ENCODE results near the gene OR1L8.
"Not testable (repeated sequence)": the region's sequence is repeated elsewhere in the genome, so short reads cannot be mapped to it uniquely, and the experiment has no call there.

The OR1L8 gene

GRCh38 chr9:122583284-122583683 lies at the start of gene OR1L8:
Gene OR1L8, minus strand, starts transcription at chr9:122583384. Its CDS starts 14,907 bp downstream, at chr9:122568477.
- not testable (repeated sequence) for H3K36me3 Mint-ChIP-seq (ENCODE audit: low read depth); H3K4me3 Mint-ChIP-seq; ATAC-seq; DNase-seq; H3K27me3 Mint-ChIP-seq; H3K4me1 Mint-ChIP-seq; H3K27ac Mint-ChIP-seq; H3K9me3 Mint-ChIP-seq

GRCh38 chr9:122619996-122620395 lies 36.8 kb upstream of the OR1L8 start:
- Mint-ChIP-seq H3K4me3 (no peak overlapping the region), H3K4me1 (no peaks in the 10 kb centered on the region), H3K27ac (no peak overlapping the region), H3K9me3 (no peaks in the 10 kb centered on the region), H3K36me3 (ENCODE audit: low read depth) (no peaks in the 10 kb centered on the region), H3K27me3 (peaks cover 3% of the 10 kb centered on the region)
- ATAC-seq (no peak), DNase-seq (no peak)

- DNase-seq, result no peak
- Mint-ChIP-seq H3K9me3 (no peaks in the 10 kb centered on the region), H3K4me3 (no peak within 1 kb of the TSS), H3K27me3 (peaks cover 2% of the 10 kb centered on the region), H3K4me1 (no peaks in the 10 kb centered on the region), H3K36me3 (ENCODE audit: low read depth) (no peaks in the 10 kb centered on the region), H3K27ac (no peak within 1 kb of the TSS)
- no peak for ATAC-seq
Measured at GRCh38 chr9:122614362-122614761, 31.2 kb upstream of the OR1L8 start, which contains the start of gene OR1Q1. Gene OR1Q1, plus strand, starts transcription at chr9:122614738. Its CDS starts 0 bp downstream, at chr9:122614738.

GRCh38 chr9:122609804-122610203 lies 26.6 kb upstream of the OR1L8 start:
- no peak overlapping the region for H3K27ac Mint-ChIP-seq
- no peak overlapping the region for H3K4me3 Mint-ChIP-seq
- no peaks in the 10 kb centered on the region for H3K4me1 Mint-ChIP-seq
- H3K27me3 Mint-ChIP-seq, result no peaks in the 10 kb centered on the region
- H3K36me3 Mint-ChIP-seq (ENCODE audit: low read depth), result no peaks in the 10 kb centered on the region
- H3K9me3 Mint-ChIP-seq, result no peaks in the 10 kb centered on the region
- ATAC-seq, result no peak
- no peak for DNase-seq

GRCh38 chr9:122606587-122606986 lies 23.4 kb upstream of the OR1L8 start:
- Mint-ChIP-seq H3K27ac (no peak overlapping the region), H3K9me3 (no peaks in the 10 kb centered on the region), H3K4me3 (no peak overlapping the region)

GRCh38 chr9:122605691-122606090 lies 22.5 kb upstream of the OR1L8 start:
- ATAC-seq, result no peak
- Mint-ChIP-seq H3K36me3 (ENCODE audit: low read depth) (peaks cover under 1% of the 10 kb centered on the region), H3K4me3 (no peak overlapping the region), H3K27ac (no peak overlapping the region), H3K4me1 (no peaks in the 10 kb centered on the region), H3K9me3 (peaks cover 7% of the 10 kb centered on the region), H3K27me3 (peaks cover under 1% of the 10 kb centered on the region)
- no peak for DNase-seq

More at GRCh38 chr9:122606587-122606986, 23.4 kb upstream of the OR1L8 start:
- Mint-ChIP-seq H3K27me3 (no peaks in the 10 kb centered on the region), H3K4me1 (no peaks in the 10 kb centered on the region), H3K36me3 (ENCODE audit: low read depth) (no peaks in the 10 kb centered on the region)
- DNase-seq, result no peak
- ATAC-seq, result no peak

GRCh38 chr9:122580360-122580759 lies 2.8 kb downstream of the OR1L8 start:
- DNase-seq, result no peak
- Mint-ChIP-seq H3K27me3 (peaks cover 5% of the 10 kb centered on the region), H3K36me3 (ENCODE audit: low read depth) (peaks cover 2% of the 10 kb centered on the region), H3K27ac (no peak overlapping the region), H3K4me3 (no peak overlapping the region), H3K4me1 (no peaks in the 10 kb centered on the region), H3K9me3 (peaks cover 5% of the 10 kb centered on the region)
- no peak for ATAC-seq

GRCh38 chr9:122579874-122580273 lies 3.3 kb downstream of the OR1L8 start:
- Mint-ChIP-seq H3K4me1 (no peaks in the 10 kb centered on the region), H3K4me3 (no peak overlapping the region), H3K36me3 (ENCODE audit: low read depth) (peaks cover 2% of the 10 kb centered on the region), H3K9me3 (peaks cover 5% of the 10 kb centered on the region), H3K27me3 (peaks cover 5% of the 10 kb centered on the region), H3K27ac (no peak overlapping the region)
- ATAC-seq (no peak), DNase-seq (no peak)

GRCh38 chr9:122572456-122572855 lies 10.7 kb downstream of the OR1L8 start:
- H3K36me3 Mint-ChIP-seq (ENCODE audit: low read depth), result peaks cover 2% of the 10 kb centered on the region
- H3K27me3 Mint-ChIP-seq, result peaks cover 6% of the 10 kb centered on the region
- H3K4me1 Mint-ChIP-seq, result peaks cover 14% of the 10 kb centered on the region
- no peak overlapping the region for H3K4me3 Mint-ChIP-seq
- DNase-seq (no peak), ATAC-seq (peak; percentile 89)
- peaks cover 5% of the 10 kb centered on the region for H3K9me3 Mint-ChIP-seq
- H3K27ac Mint-ChIP-seq, result peak overlapping the region; percentile 24

- H3K4me3 Mint-ChIP-seq, result no peak overlapping the region
- ATAC-seq (no peak), DNase-seq (no peak)
- H3K4me1 Mint-ChIP-seq, result peaks cover 14% of the 10 kb centered on the region
- H3K36me3 Mint-ChIP-seq (ENCODE audit: low read depth), result no peaks in the 10 kb centered on the region
- H3K9me3 Mint-ChIP-seq, result peaks cover 4% of the 10 kb centered on the region
- no peak overlapping the region for H3K27ac Mint-ChIP-seq
- peaks cover 6% of the 10 kb centered on the region for H3K27me3 Mint-ChIP-seq
Measured at GRCh38 chr9:122567901-122568300, 15.3 kb downstream of the OR1L8 start.

GRCh38 chr9:122562134-122562760 lies 20.9 kb downstream of the OR1L8 start:
- peaks cover 2% of the 10 kb centered on the region for H3K27me3 Mint-ChIP-seq
- DNase-seq, result peak; percentile 25
- H3K9me3 Mint-ChIP-seq, result peaks cover 12% of the 10 kb centered on the region
- no peak overlapping the region for H3K27ac Mint-ChIP-seq
- ATAC-seq, result peak; percentile 77
- H3K4me1 Mint-ChIP-seq, result peaks cover 11% of the 10 kb centered on the region
- no peaks in the 10 kb centered on the region for H3K36me3 Mint-ChIP-seq (ENCODE audit: low read depth)
- no peak overlapping the region for H3K4me3 Mint-ChIP-seq

- Mint-ChIP-seq H3K4me1 (peaks cover 11% of the 10 kb centered on the region), H3K4me3 (no peak overlapping the region), H3K27ac (no peak overlapping the region), H3K36me3 (ENCODE audit: low read depth) (no peaks in the 10 kb centered on the region), H3K27me3 (peaks cover 2% of the 10 kb centered on the region), H3K9me3 (peaks cover 12% of the 10 kb centered on the region)
- DNase-seq (no peak), ATAC-seq (no peak)
Measured at GRCh38 chr9:122561446-122561845, 21.7 kb downstream of the OR1L8 start.

GRCh38 chr9:122552812-122553211 lies 30.4 kb downstream of the OR1L8 start, which contains the start of gene OR1N2:
Gene OR1N2, plus strand, starts transcription at chr9:122553112. Its CDS starts 100 bp downstream, at chr9:122553212.
- Mint-ChIP-seq H3K36me3 (ENCODE audit: low read depth) (no peaks in the 10 kb centered on the region), H3K4me1 (no peaks in the 10 kb centered on the region), H3K27me3 (peaks cover 22% of the 10 kb centered on the region), H3K9me3 (peaks cover 10% of the 10 kb centered on the region), H3K4me3 (no peak within 1 kb of the TSS), H3K27ac (no peak within 1 kb of the TSS)
- DNase-seq, result no peak
- no peak for ATAC-seq

- peaks cover 10% of the 10 kb centered on the region for H3K9me3 Mint-ChIP-seq
- peaks cover 28% of the 10 kb centered on the region for H3K27me3 Mint-ChIP-seq
- ATAC-seq (no peak), DNase-seq (no peak)
- H3K36me3 Mint-ChIP-seq (ENCODE audit: low read depth), result no peaks in the 10 kb centered on the region
- H3K4me1 Mint-ChIP-seq, result no peaks in the 10 kb centered on the region
- H3K4me3 Mint-ChIP-seq, result no peak overlapping the region
- no peak overlapping the region for H3K27ac Mint-ChIP-seq
Measured at GRCh38 chr9:122551371-122551770, 31.8 kb downstream of the OR1L8 start.

- peaks cover 10% of the 10 kb centered on the region for H3K9me3 Mint-ChIP-seq
- H3K27ac Mint-ChIP-seq, result no peak overlapping the region
- H3K4me1 Mint-ChIP-seq, result no peaks in the 10 kb centered on the region
- H3K27me3 Mint-ChIP-seq, result peaks cover 21% of the 10 kb centered on the region
- ATAC-seq (no peak), DNase-seq (no peak)
- H3K36me3 Mint-ChIP-seq (ENCODE audit: low read depth), result no peaks in the 10 kb centered on the region
- H3K4me3 Mint-ChIP-seq, result no peak overlapping the region
Measured at GRCh38 chr9:122546196-122546595, 37.0 kb downstream of the OR1L8 start.
